ENCODE results near the gene SH3PXD2A.

The SH3PXD2A gene

DNA sequence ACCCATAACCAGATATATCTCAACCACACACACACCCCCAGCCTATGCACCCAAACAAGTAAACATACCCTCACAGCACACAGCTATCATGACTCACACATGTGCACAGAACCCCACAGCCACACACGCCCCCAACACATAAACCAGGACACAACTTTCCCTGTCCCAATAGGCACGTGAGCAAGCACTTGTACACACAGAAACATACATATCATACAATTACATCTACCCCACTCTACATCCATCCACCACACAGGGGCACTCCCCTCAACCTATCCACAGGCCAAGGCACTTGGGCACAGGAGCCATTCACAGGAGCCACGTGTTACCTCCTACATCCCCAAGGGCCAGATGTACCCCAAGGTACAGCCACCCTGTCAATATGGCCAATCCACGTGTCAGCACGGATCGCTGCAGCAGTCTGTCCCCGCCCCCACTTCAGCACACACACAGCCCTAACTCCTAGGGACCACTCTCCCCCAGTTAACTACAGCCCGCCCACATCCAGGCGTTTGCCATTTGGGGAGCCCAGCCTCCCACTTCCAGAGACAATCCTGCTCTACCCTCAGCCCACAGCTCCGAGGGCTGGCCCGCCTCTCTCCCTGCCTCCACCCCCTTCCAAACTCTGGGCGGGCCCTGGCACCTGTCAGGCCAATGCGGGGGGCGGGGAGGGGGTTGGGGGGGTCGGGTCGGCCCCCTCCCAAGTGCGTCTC is 163.5 kb downstream of the SH3PXD2A start:
- in situ Hi-C loops (cut with MboI; ENCODE audit: low pct_unique_long_range_greater_than_20kb, low sequenced_read_pairs), result no loop called here
- DNase-seq, result no peak

DNA sequence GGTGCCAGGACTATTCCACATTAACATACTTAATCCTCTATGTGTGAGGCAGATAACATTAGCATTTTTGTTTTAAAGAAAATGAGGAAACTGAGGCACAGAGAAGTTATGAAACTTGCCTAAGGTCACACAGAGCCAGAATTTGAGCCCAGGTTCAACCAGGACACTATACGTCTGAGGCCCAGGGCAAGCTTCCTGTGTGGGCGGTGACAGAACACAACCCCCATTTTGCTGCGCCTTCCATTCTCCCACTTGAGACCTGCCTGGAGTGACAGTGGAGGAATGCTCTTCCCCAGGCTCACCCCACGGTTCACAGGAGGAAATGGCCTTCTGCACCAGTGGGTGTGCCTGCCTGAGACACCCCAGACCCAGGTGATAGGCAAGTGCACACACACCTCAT is 164.1 kb downstream of the SH3PXD2A start:
- DNase-seq, result no peak
- in situ Hi-C loops (cut with MboI; ENCODE audit: low pct_unique_long_range_greater_than_20kb, low sequenced_read_pairs), result no loop called here

DNA sequence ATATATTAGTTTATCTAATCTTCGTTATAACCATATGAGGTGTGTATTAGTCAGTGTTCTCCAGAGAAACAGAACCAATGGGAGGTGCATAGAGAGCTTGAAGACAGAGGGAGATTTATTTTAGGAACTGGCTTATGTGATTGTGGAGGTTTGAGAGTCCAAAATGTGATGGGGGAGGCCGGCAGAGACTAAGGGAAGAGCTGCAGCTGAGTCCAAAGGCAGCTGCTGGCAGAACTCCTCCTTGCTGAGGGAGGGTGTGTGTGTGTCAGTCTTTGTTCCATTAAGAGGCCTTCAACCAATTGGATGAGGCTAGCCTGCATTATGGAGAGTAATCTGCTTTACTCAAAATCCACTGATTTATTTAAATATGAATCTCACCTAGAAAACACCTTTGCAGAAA is 165.1 kb downstream of the SH3PXD2A start:
- in situ Hi-C loops (cut with MboI; ENCODE audit: low pct_unique_long_range_greater_than_20kb, low sequenced_read_pairs), result no loop called here
- no peak for DNase-seq

DNA sequence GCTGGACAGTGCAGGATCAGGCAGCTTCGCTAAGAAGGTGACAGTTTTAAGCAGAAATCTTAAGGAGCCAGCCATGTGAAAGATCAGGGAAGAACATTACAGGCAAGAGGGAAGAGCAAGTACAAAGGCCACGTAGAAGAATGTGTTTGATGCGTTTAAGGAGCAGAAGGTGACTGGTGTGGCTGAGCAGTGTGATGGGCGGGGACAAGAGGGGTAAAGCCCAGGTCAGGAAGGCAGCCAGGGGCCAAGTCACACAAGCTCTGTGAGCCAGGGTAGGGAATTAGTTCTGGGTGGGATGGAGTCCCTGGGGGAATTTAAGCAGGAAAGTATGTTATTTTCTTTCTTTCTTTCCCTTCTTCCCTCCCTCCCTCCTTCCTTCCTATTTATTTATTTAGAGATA is 166.9 kb downstream of the SH3PXD2A start:
- in situ Hi-C loops (cut with MboI; ENCODE audit: low pct_unique_long_range_greater_than_20kb, low sequenced_read_pairs), result no loop called here

DNA sequence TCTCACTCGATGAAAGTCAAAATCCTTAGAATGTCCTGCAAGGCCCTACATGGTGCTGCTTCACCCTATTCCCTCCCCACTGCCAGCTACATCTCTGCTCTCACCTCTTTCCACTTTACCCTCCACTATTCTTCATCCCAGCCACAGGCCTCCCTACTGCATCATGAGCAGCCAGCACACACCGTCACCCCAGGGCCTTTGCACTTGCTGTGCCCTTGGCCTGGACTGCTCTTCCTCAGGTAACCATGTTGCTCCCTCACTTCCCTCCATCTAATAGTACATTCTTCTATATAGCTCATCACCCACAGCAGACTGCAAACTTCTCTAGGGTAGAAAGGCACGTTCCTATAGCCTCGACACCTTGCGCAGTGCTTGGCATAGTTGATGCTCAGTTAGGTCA is 167.7 kb downstream of the SH3PXD2A start:
- in situ Hi-C loops (cut with MboI; ENCODE audit: low pct_unique_long_range_greater_than_20kb, low sequenced_read_pairs), result no loop called here
- DNase-seq, result no peak

More for the DNA sequence above, 166.9 kb downstream of the SH3PXD2A start:
- DNase-seq, result no peak

DNA sequence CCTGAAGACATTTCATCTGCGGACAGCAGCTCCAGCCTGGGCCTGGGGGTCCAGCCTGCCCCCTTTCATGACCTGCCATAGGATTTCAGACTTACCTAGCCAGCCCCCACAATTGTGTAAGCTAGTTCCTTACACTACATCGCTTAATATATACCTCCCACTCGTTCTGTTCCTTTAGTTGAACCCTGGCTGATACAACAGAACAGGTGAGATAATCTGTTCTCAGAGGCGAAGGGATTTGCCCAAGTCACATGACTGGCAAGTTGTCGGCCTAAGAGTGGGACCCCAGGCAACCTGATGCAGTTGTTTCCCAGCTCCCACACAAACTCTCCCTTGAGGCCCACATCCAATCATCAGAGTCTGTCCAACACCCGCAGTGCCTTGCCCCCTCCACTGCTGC is 168.2 kb downstream of the SH3PXD2A start:
- in situ Hi-C loops (cut with MboI; ENCODE audit: low pct_unique_long_range_greater_than_20kb, low sequenced_read_pairs), result no loop called here
- no peak for DNase-seq

DNA sequence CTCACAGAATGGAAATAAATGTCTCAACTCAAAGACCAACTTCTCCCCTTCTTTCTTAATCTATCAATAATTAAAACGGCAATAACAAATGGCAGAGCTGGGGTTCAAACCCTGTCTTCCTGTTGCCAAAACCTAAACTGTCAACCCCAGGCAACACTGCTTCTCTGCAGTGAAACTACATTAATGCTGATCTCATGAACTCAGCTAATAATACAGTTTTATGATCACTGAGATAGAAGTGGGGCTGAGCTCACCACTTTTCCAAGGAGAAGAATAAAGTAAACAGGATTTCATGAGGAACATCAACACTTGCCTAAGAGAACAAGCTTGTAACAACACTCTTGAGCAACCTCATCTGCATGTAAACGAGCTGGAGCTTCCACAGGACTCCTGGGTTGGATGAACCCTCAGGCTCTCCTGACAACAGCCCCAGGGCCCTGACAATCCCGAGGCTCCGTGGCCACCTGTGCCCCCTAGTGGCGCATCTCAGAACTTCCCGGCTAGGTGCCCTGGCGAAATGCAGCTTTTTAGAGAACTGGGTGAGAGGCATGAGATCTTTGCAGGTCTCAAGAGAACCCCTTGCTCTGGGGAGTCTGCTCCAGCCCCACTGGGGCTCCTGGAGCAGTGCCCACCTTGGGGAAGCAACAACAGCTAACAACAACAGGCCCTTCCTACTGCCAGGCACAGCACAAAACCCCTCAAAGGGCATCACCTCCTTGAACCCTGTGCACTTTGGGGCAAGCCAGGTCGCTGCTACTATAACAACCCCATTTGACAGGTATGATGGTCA is 169.3 kb downstream of the SH3PXD2A start:
- peak; percentile 81 for DNase-seq
- in situ Hi-C loops (cut with MboI; ENCODE audit: low pct_unique_long_range_greater_than_20kb, low sequenced_read_pairs), result no loop called here

DNA sequence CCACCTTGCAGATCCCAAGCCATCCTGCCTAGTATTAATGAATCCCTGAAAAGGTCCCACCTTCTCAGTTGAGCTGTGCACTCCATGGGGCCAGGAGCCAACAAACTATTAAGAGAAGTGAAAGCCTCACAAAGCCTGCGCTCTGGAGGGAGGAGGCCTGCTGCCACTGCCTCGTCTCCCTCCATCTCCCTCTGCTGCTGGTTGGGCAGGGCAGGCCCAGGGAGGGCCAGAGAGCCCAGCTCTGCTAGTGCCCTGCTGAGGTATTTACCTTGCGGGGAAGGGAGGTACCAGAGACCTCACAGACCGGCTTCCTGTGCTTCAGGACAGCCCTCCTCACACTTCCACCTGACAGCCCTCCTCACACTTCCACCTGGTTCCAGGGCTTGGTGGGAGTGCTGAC is 171.5 kb downstream of the SH3PXD2A start:
- in situ Hi-C loops (cut with MboI; ENCODE audit: low pct_unique_long_range_greater_than_20kb, low sequenced_read_pairs), result no loop called here

DNA sequence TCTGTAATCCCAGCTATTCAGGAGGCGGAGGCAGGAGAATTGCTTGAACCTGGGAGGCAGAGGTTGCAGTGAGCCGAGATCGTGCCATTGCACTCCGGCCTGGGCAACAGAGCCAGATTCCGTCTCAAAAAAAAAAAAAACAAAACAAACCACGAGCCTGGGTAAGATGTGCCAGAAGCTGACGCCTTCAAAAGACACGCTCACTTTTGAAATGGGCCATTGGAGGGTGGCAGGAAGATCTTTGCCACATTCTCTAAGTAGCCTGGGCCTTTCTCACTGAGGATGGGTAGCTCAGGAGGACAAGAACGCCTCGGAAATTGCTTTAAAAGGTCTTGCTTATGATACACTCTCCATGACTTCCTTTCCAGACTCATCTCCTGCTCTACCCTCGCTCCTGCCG is 172.7 kb downstream of the SH3PXD2A start:
- in situ Hi-C loops (cut with MboI; ENCODE audit: low pct_unique_long_range_greater_than_20kb, low sequenced_read_pairs), result no loop called here
- no peak for DNase-seq

More for the DNA sequence above, 171.5 kb downstream of the SH3PXD2A start:
- no peak for DNase-seq

DNA sequence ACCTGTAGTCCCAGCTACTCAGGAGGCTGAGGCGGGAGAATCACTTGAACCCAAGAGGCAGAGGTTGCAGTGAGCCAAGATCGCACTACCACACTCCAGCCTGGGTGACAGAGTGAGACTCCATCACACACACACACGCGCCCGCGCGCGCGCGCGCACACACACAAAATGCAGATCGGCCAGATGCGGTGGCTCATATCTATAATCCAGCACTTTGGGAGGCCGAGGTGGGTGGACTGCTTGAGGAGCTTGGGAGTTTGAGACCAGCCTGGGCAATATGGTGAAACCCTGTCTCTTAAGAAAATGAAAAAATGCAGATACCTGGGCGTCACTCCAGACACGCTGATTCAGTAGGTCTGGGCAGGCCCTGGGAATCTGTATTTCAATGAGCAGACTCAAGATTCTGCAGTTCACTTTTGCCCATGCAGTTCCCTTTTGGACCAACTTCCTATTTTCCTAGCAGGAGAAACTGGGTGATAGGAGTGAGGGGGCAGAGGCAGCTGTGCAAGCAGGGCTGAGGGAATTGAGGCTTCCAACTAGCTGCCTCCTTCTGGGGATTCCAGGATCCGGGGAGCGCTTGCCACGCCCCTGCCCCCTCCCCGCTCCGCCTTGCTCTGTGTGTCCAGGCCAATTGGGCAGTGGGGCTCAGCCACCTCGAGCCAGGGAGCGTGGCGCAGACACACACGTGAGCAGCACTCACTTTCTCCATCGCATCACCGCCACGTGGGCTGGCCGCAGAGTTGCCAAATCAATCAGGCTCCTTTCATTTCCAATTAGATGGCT is 173.6 kb downstream of the SH3PXD2A start:
- DNase-seq, result no peak
- in situ Hi-C loops (cut with MboI; ENCODE audit: low pct_unique_long_range_greater_than_20kb, low sequenced_read_pairs), result no loop called here

DNA sequence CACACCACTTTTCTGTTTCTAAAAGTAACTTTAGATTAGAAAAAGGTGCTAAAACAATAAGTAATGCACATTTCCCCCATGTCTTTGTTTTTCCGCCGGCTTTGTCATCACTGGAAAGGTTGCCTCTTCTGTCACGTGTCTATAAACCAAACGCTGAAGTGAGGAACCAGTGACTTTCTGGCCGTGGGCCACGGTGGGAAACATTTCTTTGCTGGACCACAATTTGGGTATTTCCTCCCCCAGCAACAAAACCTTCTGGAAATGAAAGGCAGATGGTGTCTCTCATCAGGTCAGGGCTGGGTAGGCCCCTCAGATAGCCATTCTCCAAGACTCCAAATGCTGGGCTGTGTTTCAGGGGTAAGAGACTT is 174.5 kb downstream of the SH3PXD2A start:
- DNase-seq, result no peak
- in situ Hi-C loops (cut with MboI; ENCODE audit: low pct_unique_long_range_greater_than_20kb, low sequenced_read_pairs), result no loop called here

DNA sequence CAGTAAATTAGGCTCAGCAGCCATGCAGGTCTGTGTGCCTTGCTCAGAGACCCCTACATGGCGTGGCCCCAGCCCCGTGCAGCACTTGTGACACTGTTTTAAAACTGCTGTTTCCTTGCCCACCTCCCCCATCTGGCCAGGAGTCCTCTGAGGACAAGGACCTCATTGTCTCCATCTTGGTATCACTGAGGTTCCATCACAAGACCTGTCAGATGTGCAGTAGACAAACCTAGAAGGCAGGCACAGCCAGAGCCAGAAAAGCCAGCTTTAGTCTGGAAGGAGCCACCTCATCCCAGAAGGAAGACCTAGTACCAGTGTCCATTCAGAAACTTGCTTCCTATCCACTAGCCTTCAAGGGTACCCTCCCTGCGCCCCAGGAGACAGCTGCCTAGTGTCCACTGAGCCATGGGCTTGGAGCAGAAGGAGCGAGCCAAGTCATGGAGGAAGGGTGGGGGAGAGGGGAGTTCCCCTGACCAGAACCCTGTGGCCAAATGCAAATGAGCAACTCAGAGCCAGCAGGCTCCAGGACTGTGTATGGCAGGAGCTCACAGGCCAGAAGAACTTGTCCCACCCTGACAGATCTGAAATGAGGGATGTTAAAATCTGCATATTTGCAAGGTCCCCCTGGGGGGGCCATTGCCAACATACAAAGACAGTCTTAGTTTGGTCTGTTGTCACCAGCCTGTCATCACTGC is 176.1 kb downstream of the SH3PXD2A start:
- in situ Hi-C loops (cut with MboI; ENCODE audit: low pct_unique_long_range_greater_than_20kb, low sequenced_read_pairs), result no loop called here
- DNase-seq, result no peak

DNA sequence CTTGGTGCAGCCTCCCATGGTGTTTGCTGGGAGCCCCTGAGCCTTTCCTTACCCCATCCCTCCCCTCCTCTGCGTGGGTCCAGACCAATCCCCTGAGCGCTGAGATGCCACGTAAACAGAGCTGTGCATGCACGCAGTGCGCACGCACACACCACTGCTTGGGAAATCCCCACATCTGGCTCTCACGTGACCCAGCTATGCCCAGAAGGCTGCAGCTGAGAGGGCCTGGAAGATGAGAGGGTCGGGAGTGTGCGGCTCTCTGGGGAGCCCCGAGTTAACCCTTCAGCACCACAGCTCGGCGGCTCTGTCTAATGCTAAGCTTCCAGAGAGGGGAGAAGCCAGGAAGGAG is 177.2 kb downstream of the SH3PXD2A start:
- in situ Hi-C loops (cut with MboI; ENCODE audit: low pct_unique_long_range_greater_than_20kb, low sequenced_read_pairs), result no loop called here
- no peak for DNase-seq

DNA sequence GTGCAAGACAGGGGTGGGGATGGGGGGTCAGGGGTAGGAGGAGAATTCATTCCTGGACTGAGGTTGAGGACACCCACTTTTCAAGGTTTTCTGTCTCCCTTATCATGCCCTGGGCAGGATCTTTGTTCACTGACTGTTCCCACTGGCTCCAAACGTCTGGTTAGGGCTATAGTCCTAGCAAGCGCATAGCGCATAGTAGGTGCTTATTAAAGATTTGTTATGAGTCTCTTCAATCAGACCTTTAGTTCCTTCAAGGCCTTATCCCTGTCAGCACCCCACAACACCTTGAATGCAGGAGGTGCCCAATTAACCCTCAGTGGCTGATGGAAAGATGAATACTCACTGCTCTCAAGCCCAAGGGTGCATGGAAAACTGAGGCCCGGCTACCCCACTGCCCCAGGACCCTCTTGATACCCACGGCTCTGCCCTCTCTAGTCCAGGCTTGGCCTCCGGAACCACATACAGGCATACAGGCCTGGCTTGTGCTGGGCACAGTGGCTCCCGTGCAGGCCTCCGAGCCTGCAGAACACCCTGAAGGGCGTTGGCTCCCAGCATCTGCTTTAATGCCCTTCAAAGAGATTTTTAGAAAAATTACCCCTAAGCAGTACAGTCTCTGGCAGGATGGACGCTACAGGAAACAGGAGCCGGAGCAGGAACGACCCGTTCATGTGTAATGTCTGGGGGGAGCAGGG is 177.7 kb downstream of the SH3PXD2A start:
- in situ Hi-C loops (cut with MboI; ENCODE audit: low pct_unique_long_range_greater_than_20kb, low sequenced_read_pairs), result no loop called here
- no peak for DNase-seq

DNA sequence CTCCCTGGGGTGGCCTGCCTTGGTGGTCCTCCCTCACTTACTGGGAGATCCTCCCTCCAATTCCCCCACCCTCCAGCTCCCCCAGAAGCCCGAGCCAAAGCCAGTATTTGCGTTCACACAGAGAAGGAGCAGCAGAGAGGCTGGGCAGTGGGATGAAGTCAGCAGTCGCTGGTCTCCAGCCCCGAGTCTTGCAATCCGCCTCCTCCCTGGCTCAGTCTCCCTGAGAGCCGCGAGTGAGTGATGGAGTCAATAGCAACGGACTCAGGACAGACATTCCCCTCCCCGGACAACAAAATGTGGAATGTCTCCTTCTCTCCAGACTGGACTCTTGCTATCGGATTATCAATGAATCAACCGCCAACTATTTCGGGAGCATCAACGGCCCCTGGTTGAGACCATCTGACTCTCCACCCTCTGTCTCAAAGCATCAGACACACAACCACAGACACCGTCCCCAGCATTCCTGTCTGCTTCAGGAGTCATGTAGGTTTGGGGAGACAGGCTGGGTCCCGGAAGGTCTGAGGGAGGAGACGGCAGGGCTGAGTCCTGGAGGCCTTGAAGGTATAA is 178.4 kb downstream of the SH3PXD2A start:
- in situ Hi-C loops (cut with MboI; ENCODE audit: low pct_unique_long_range_greater_than_20kb, low sequenced_read_pairs), result no loop called here
- DNase-seq, result no peak

DNA sequence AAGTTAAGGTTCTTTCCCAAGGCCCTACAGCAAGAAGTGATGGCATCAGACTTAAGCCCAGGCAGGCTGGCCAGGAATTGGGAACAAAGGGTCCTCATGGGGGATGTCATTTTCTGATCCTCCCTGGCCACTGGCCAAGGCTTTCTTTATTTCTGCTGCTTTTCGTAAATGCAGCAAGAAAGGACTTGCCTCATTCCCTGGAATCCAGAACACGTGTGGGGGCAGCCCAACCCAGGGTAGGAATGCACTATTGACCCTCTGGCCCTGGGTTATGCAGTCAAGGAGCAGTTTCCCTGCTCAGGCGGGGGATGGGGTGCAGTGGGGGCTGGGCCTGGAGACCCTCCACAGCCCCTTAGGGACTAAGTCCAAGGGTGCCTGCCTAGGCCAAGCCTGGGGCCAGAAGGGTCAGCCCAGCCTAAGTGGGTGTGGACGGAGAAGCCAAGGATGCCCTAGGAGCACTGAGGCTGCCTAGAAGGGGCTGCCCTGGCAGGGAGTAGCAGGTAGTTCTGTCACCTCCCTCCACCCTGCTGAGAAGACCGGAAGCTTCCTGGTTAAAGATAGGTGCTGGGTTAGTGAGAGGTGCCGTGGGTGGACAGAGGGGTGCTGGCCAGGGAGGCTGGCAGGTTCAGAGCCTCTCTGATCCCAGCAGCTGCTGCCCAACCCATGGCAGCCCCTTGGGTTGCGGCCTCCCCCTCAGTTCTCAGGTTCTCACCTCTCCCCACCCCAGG is 179.2 kb downstream of the SH3PXD2A start:
- in situ Hi-C loops (cut with MboI; ENCODE audit: low pct_unique_long_range_greater_than_20kb, low sequenced_read_pairs), result no loop called here
- no peak for DNase-seq

DNA sequence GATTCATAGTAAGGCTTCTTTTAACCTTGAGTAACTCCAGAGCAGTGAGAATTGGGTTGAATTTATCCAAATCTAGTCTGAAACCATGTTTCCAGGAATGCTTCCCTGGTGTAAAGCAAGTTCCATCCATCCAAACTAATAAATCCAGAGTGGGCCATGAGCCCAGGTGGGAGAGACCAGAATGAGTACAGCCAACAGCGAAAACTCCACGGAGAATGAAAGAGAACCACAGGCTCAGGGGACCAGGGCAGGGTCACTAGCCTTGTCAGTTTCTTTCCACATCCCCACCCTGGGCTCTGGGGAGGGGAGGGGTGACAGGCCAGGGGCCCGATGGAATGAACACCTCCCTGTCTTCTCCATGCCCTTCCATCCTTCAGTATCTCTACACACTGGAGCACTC is 181.8 kb downstream of the SH3PXD2A start:
- in situ Hi-C loops (cut with MboI; ENCODE audit: low pct_unique_long_range_greater_than_20kb, low sequenced_read_pairs), result no loop called here
- DNase-seq, result no peak

DNA sequence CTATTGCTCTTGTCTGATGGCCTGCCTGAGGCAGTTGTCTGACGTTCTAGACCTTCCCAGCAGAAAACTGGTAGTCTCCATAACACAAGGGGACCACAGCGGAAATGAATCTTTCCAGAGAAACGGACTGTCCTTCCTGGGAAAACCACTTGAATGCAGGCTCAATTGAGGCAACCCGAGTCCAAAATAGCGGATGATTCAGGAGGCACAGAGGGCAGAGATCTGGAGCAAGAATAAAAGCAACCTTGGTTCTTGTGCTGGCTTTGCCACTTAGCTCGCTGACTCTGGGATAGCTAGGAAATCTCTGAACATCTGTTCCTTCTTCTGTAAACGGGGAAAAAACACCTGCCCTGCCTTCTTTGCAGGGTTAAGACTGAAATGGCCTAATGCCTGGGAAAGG is 183.0 kb downstream of the SH3PXD2A start:
- no peak for DNase-seq
- in situ Hi-C loops (cut with MboI; ENCODE audit: low pct_unique_long_range_greater_than_20kb, low sequenced_read_pairs), result no loop called here

Measured in KBM-7 (cell line).